OCI-LY1 (cell line): ENCODE data around the gene TTC31.
"Not testable (repeated sequence)": the region's sequence is repeated elsewhere in the genome, so short reads cannot be mapped to it uniquely, and the experiment has no call there.

Experiments
- H2AFZ ChIP-seq: fragments of 200-600 bp; sonication (generic), shearing (Covaris generic); 2 replicates; pipeline ENCODE4 v1.6.0; 2014; ENCODE audit warnings: antibody characterized with exemption, mild to moderate bottlenecking, low read length
- H3F3A ChIP-seq: fragments of 200-600 bp; sonication (generic), shearing (Covaris generic); 2 replicates; pipeline ENCODE4 v1.6.0; 2014; ENCODE audit warnings: mild to moderate bottlenecking, antibody characterized with exemption, low read length, moderate library complexity; ENCODE audit not compliant: insufficient read depth
- H3K27ac ChIP-seq: fragments of 200-600 bp; sonication (generic); 2 replicates; pipeline ENCODE4 v1.5.1; 2014; ENCODE audit warnings: low read length, mixed run types, mild to moderate bottlenecking, low read depth; ENCODE audit not compliant: poor library complexity, severe bottlenecking
- H3K27me3 ChIP-seq: fragments of 200-600 bp; sonication (generic); 2 replicates; pipeline ENCODE4 v1.6.0; 2014; ENCODE audit warnings: antibody characterized with exemption, mild to moderate bottlenecking, low read length, moderate library complexity; ENCODE audit not compliant: insufficient read depth
- H3K36me3 ChIP-seq: fragments of 200-600 bp; sonication (generic); 2 replicates; pipeline ENCODE4 v1.6.1; 2014; ENCODE audit warnings: mild to moderate bottlenecking, antibody characterized with exemption, low read length, moderate library complexity, mixed read lengths; ENCODE audit not compliant: insufficient read depth
- H3K4me1 ChIP-seq: fragments of 200-600 bp; sonication (generic); 2 replicates; pipeline ENCODE4 v1.5.1; 2014; ENCODE audit warnings: mild to moderate bottlenecking, low read length, moderate library complexity; ENCODE audit not compliant: insufficient read depth, severe bottlenecking
- H3K4me2 ChIP-seq: fragments of 200-600 bp; sonication (generic), shearing (Covaris generic); 2 replicates; pipeline ENCODE4 v1.6.1; 2014; ENCODE audit warnings: low read length
- H3K4me3 ChIP-seq: fragments of 200-600 bp; sonication (generic); 2 replicates; pipeline ENCODE4 v1.5.1; 2014; ENCODE audit warnings: low read length, low read depth, mild to moderate bottlenecking, mixed read lengths; ENCODE audit not compliant: poor library complexity, severe bottlenecking
- H3K79me2 ChIP-seq: fragments of 200-600 bp; shearing (Covaris generic); 2 replicates; pipeline ENCODE4 v1.6.1; 2016; ENCODE audit warnings: mixed run types, low read length, mixed read lengths; ENCODE audit not compliant: insufficient read depth
- H3K9ac ChIP-seq: fragments of 200-600 bp; sonication (generic), shearing (Covaris generic); 2 replicates; pipeline ENCODE4 v1.6.1; 2014; ENCODE audit warnings: mild to moderate bottlenecking, low read length, mixed read lengths
- H3K9me2 ChIP-seq: fragments of 200-600 bp; sonication (generic), shearing (Covaris generic); 2 replicates; pipeline ENCODE4 v1.6.1; 2014; ENCODE audit warnings: low read depth, mild to moderate bottlenecking, low read length, mixed read lengths
- H3K9me3 ChIP-seq: fragments of 200-600 bp; shearing (Covaris generic); 2 replicates; pipeline ENCODE4 v1.6.1; 2014; ENCODE audit warnings: low read length, mixed read lengths
- H4K20me1 ChIP-seq: fragments of 200-600 bp; sonication (generic), shearing (Covaris generic); 2 replicates; pipeline ENCODE4 v1.6.0; 2016; ENCODE audit warnings: mild to moderate bottlenecking, low read length; ENCODE audit not compliant: insufficient read depth
- CTCF ChIP-seq: fragments of 200-600 bp; sonication (generic), shearing (Covaris generic); IDR thresholded peaks from 2 replicates; pipeline ENCODE4 v1.5.1; 2017; ENCODE audit warnings: mild to moderate bottlenecking, antibody characterized with exemption, low read length, moderate library complexity, mixed read lengths
- EZH2 ChIP-seq: fragments of 200-600 bp; sonication (generic), shearing (Covaris generic); IDR thresholded peaks from 2 replicates; pipeline ENCODE4 v1.8.0; 2017; ENCODE audit warnings: borderline replicate concordance, mixed run types, mild to moderate bottlenecking, antibody characterized with exemption, low read length, moderate library complexity, mixed read lengths

TTC31 gene

DNA sequence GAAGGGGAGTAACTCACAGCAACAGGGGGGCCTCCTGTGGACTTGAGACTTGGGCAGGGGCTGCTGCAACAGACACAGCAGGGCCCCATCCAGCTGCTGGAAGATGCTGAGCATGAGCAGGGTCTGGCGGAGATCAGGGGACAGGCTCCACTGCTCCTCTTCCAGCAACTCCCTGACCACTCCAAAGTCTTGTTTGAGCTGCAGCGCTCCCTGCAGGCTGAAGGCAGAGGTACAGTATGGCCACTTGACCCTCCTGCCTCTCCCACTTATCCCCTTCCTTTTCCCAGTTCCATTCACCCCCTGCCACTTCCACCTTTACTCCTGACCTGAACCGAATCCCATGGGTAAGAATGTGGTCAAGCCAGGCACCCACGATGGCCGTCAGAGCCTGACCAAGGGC is 8.0 kb upstream of the TTC31 start:
- Histone ChIP-seq H4K20me1 (no peaks in the 10 kb centered on the region), H3K27ac (no peak overlapping the region), H3F3A (no peaks in the 10 kb centered on the region; the same call in 1 of the 2 replicates), H3K36me3 (peaks cover 26% of the 10 kb centered on the region), H3K79me2 (no peaks in the 10 kb centered on the region), H3K9me2 (no peaks in the 10 kb centered on the region), H3K4me2 (no peak overlapping the region), H3K9me3 (no peaks in the 10 kb centered on the region), H3K4me1 (peaks cover 22% of the 10 kb centered on the region), H3K9ac (no peak overlapping the region), H3K4me3 (no peak overlapping the region), H2AFZ (no peak overlapping the region), H3K27me3 (no peaks in the 10 kb centered on the region)
- TF ChIP-seq CTCF, result peak; percentile 43
- no peak for TF ChIP-seq EZH2

- Histone ChIP-seq H3K9me3 (no peaks in the 10 kb centered on the region), H3K4me1 (peaks cover 29% of the 10 kb centered on the region), H3F3A (no peaks in the 10 kb centered on the region; the same call in 1 of the 2 replicates), H3K9me2 (no peaks in the 10 kb centered on the region), H3K9ac (peak overlapping the region; percentile 91), H3K27ac (no peak overlapping the region), H3K79me2 (0 out of 2 replicates have a peak, but pooled peaks cover 6% of the 10 kb centered on the region), H2AFZ (no peak overlapping the region), H3K4me2 (peak overlapping the region; percentile 98), H3K4me3 (peak overlapping the region; percentile 91), H3K27me3 (no peaks in the 10 kb centered on the region), H4K20me1 (no peaks in the 10 kb centered on the region), H3K36me3 (peaks cover 26% of the 10 kb centered on the region; the same call in 1 of the 2 replicates)
- TF ChIP-seq CTCF (no peak), EZH2 (no peak)
These were observed 1.4 kb upstream of the TTC31 start for GRCh38 chr2:74481431-74481830.

- peaks cover 26% of the 10 kb centered on the region; the same call in 1 of the 2 replicates for H3K36me3 ChIP-seq
- H3K9me3 ChIP-seq, result no peaks in the 10 kb centered on the region
- H4K20me1 ChIP-seq, result no peaks in the 10 kb centered on the region
- H3K9me2 ChIP-seq, result no peaks in the 10 kb centered on the region
- no peaks in the 10 kb centered on the region; the same call in 1 of the 2 replicates for H3F3A ChIP-seq
- peak overlapping the region; percentile 91 for H3K9ac ChIP-seq
- peak overlapping the region; percentile 98 for H3K4me2 ChIP-seq
- H3K79me2 ChIP-seq, result 0 out of 2 replicates have a peak, but pooled peaks cover 6% of the 10 kb centered on the region
- H3K4me1 ChIP-seq, result peaks cover 29% of the 10 kb centered on the region
- H3K27me3 ChIP-seq, result no peaks in the 10 kb centered on the region
- no peak overlapping the region for H2AFZ ChIP-seq
- peak overlapping the region; percentile 85 for H3K27ac ChIP-seq
- peak overlapping the region; percentile 91 for H3K4me3 ChIP-seq
- TF ChIP-seq CTCF (no peak), EZH2 (no peak)
These were observed 700 bp upstream of the TTC31 start for GRCh38 chr2:74481961-74482800.

- Histone ChIP-seq H3K36me3 (peaks cover 22% of the 10 kb centered on the region; the same call in 1 of the 2 replicates), H3K27ac (peak overlapping the region; percentile 85), H3K4me3 (peak overlapping the region; percentile 91), H2AFZ (peak overlapping the region; percentile 50), H3K4me1 (peaks cover 29% of the 10 kb centered on the region), H3K9ac (peak overlapping the region; percentile 91), H3K4me2 (peak overlapping the region; percentile 98)
- H3F3A ChIP-seq, H4K20me1 ChIP-seq, H3K27me3 ChIP-seq, H3K79me2 ChIP-seq, H3K9me2 ChIP-seq, H3K9me3 ChIP-seq: not testable (repeated sequence)
These were observed 839 bp downstream of the TTC31 start for GRCh38 chr2:74483675-74484164.
